ENCODE results near the gene LCP2.

DNA sequence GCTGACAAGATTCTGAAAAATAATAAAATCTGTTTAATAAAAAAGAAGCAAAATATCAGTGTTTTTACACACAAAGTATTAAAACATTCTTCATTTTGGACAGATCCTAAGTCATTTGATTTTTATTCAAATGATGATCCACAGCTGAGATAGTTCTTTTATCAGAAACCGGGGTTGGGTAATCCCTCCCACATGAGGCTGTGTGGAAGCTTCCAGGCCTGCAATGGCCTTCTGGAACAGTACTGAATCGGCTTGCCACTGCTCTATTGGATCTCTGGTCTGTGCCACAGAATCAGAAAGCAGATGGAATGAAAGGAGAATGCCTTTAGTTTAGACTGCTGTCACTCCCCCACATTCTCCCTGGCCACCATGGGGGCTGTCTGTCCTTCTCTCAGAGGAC lies 70.9 kb downstream of the LCP2 start:
- TF ChIP-seq, protein P1, sequence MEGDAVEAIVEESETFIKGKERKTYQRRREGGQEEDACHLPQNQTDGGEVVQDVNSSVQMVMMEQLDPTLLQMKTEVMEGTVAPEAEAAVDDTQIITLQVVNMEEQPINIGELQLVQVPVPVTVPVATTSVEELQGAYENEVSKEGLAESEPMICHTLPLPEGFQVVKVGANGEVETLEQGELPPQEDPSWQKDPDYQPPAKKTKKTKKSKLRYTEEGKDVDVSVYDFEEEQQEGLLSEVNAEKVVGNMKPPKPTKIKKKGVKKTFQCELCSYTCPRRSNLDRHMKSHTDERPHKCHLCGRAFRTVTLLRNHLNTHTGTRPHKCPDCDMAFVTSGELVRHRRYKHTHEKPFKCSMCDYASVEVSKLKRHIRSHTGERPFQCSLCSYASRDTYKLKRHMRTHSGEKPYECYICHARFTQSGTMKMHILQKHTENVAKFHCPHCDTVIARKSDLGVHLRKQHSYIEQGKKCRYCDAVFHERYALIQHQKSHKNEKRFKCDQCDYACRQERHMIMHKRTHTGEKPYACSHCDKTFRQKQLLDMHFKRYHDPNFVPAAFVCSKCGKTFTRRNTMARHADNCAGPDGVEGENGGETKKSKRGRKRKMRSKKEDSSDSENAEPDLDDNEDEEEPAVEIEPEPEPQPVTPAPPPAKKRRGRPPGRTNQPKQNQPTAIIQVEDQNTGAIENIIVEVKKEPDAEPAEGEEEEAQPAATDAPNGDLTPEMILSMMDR (conservative IDR thresholded peaks at IDR 0.05), result no peak
- no peak for TF ChIP-seq EZH2 (IDR thresholded peaks at IDR 0.05; ENCODE audit: low read depth)
